Osteoblast (primary cell): ENCODE measurements around the gene AVP. TPM values are rescaled to one million over a fixed set of nuclear protein-coding genes. Genes with fewer than 3 reads are reported as not detected.

ENCODE experiments used
- DNase-seq: peaks from one replicate; pipeline ENCODE4 v3.0.0; 2011; ENCODE audit warnings: low spot score, mixed read lengths; ENCODE audit not compliant: insufficient read length; ENCODE audit errors: missing footprints
- H2AFZ ChIP-seq: 2 replicates; pipeline ENCODE4 v1.6.0; 2011; ENCODE audit warnings: mild to moderate bottlenecking, low read length
- H3K27ac ChIP-seq: 2 replicates; pipeline ENCODE4 v1.5.1; 2011; ENCODE audit warnings: mild to moderate bottlenecking, low read depth, low read length, moderate library complexity
- H3K27me3 ChIP-seq: 2 replicates; pipeline ENCODE4 v1.6.0; 2012; ENCODE audit warnings: mild to moderate bottlenecking, control low read depth, inconsistent platforms, low read length, moderate library complexity; ENCODE audit not compliant: insufficient read depth
- H3K36me3 ChIP-seq: 2 replicates; pipeline ENCODE4 v1.5.1; 2011; ENCODE audit warnings: mild to moderate bottlenecking, low read length, control low read depth, moderate library complexity; ENCODE audit not compliant: insufficient read depth
- H3K4me1 ChIP-seq: 2 replicates; pipeline ENCODE4 v1.5.1; 2011; ENCODE audit warnings: mild to moderate bottlenecking, low read length, control low read depth, moderate library complexity; ENCODE audit not compliant: insufficient read depth
- H3K4me2 ChIP-seq: 2 replicates; pipeline ENCODE4 v1.6.0; 2011; ENCODE audit warnings: mild to moderate bottlenecking, low read length; ENCODE audit not compliant: insufficient read depth
- H3K4me3 ChIP-seq: fragments of 200-600 bp; sonication (generic); 3 replicates; pipeline ENCODE4 v1.5.1; 2012; ENCODE audit warnings: mild to moderate bottlenecking, low read length, inconsistent platforms; ENCODE audit not compliant: insufficient read depth
- H3K79me2 ChIP-seq: 2 replicates; pipeline ENCODE4 v1.6.0; 2012; ENCODE audit warnings: mild to moderate bottlenecking, low read length, control low read depth, inconsistent platforms; ENCODE audit not compliant: insufficient read depth
- H3K9me3 ChIP-seq: 2 replicates; pipeline ENCODE4 v1.5.1; 2011; ENCODE audit warnings: low read depth, low read length, control low read depth
- H4K20me1 ChIP-seq: 2 replicates; pipeline ENCODE4 v1.6.0; 2012; ENCODE audit warnings: mild to moderate bottlenecking, low read length, control low read depth; ENCODE audit not compliant: insufficient read depth
- total RNA-seq: library from RNA; depleted of rRNA; stranded (reverse); fragments of >200 nt; gene quantifications from 2 replicates; pipeline ENCODE4 v1.2.3, GENCODE V29; 2012
- TF ChIP-seq, protein P1 (sequence below): IDR thresholded peaks from 2 replicates; pipeline ENCODE4 v1.5.1; 2011; ENCODE audit warnings: mild to moderate bottlenecking, low read depth, low read length, moderate library complexity; ENCODE audit errors: extremely low read depth

The AVP gene, protein sequence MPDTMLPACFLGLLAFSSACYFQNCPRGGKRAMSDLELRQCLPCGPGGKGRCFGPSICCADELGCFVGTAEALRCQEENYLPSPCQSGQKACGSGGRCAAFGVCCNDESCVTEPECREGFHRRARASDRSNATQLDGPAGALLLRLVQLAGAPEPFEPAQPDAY
- total RNA-seq = not detected in 2 replicates

DNA sequence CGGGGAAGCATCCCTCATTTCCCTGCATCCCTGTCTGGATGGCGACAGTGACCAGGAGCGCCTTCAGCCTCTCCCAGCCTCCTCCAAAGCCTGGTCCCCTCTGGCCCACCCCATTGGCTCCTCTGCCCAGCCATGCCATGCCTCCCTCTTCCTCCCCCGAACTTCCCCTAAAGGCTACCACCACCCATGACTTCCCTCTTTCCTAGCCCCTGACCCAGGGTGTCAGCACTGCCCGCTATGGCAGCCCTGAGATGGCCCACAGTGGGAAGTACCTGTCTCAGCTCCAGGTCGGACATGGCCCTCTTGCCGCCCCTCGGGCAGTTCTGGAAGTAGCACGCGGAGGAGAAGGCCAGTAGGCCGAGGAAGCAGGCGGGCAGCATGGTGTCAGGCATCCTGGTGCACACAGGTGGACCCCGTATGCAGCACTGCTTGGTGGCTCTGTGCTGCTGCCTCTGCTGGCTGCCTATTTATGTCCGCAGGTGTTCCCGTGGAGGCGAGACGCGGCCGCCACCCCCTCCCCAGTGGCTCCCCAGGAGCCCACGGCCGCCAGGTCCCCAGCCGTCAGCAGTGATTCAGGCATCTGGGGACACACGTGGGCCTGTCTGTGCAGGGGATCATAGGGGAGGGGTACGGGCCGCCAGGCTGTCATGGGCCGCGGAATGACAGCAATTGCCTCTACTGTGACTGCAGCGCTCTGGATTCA is at the start of gene AVP:
AVP (minus strand) TSS at position 442 of the 703 bp plus-strand sequence; CDS start at position 392, 50 bp downstream.
- Histone ChIP-seq H3K4me1 (peaks cover 10% of the 10 kb centered on the region), H3K4me2 (no peak within 1 kb of the TSS), H2AFZ (no peak within 1 kb of the TSS), H4K20me1 (no peaks in the 10 kb centered on the region), H3K79me2 (no peaks in the 10 kb centered on the region), H3K27me3 (peaks cover 30% of the 10 kb centered on the region), H3K36me3 (no peaks in the 10 kb centered on the region), H3K27ac (no peak within 1 kb of the TSS), H3K4me3 (no peak within 1 kb of the TSS), H3K9me3 (no peaks in the 10 kb centered on the region)
- TF ChIP-seq, protein P1, sequence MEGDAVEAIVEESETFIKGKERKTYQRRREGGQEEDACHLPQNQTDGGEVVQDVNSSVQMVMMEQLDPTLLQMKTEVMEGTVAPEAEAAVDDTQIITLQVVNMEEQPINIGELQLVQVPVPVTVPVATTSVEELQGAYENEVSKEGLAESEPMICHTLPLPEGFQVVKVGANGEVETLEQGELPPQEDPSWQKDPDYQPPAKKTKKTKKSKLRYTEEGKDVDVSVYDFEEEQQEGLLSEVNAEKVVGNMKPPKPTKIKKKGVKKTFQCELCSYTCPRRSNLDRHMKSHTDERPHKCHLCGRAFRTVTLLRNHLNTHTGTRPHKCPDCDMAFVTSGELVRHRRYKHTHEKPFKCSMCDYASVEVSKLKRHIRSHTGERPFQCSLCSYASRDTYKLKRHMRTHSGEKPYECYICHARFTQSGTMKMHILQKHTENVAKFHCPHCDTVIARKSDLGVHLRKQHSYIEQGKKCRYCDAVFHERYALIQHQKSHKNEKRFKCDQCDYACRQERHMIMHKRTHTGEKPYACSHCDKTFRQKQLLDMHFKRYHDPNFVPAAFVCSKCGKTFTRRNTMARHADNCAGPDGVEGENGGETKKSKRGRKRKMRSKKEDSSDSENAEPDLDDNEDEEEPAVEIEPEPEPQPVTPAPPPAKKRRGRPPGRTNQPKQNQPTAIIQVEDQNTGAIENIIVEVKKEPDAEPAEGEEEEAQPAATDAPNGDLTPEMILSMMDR = no peak
- DNase-seq = peak; percentile 73

DNA sequence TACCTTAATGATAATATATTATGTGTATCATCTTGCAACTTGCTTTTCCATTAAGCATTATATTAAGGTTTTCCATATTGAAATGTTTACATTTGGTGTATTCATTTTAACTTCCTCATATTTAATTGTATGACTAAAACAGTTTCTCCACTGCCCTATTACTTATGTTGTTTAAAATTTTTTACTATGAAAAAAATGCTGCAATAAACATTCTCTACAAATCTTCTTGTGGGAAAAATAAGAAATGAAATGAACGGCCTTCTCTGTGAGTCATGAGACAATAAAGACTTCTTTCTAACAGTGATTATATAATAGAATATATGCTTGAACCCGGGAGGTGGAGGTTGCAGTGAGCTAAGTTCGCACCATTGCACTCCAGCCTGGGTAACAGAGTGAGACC is 49.6 kb upstream of the AVP start:
- Histone ChIP-seq H3K4me1 (no peaks in the 10 kb centered on the region), H3K27me3 (no peaks in the 10 kb centered on the region), H4K20me1 (peaks cover 22% of the 10 kb centered on the region), H2AFZ (no peak overlapping the region), H3K79me2 (peaks cover 40% of the 10 kb centered on the region), H3K36me3 (no peaks in the 10 kb centered on the region), H3K4me3 (no peak overlapping the region), H3K9me3 (no peaks in the 10 kb centered on the region), H3K4me2 (no peak overlapping the region), H3K27ac (no peak overlapping the region)
- peak; percentile 25 for DNase-seq
- TF ChIP-seq, protein P1 = no peak

DNA sequence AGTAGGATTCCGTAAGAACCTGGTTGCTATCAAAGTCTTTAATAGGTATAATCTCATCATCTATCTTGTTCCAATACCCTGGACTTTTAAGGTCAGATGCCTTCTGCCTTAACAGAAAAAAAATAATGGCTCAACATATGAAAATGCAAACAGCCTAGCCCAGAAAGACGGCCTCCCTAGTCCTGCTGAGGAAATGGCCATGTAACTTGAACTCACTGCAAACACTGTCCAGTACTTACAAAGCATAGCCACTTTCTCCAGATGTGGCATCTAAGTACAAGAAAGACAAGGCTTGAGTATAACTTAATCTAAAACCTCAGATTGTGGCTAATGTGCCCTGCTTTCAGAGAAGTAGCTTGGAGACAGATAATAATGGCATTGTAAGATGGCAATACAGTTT is 48.6 kb upstream of the AVP start:
- Histone ChIP-seq H3K27ac (no peak overlapping the region), H3K79me2 (peaks cover 39% of the 10 kb centered on the region)
- DNase-seq = peak; percentile 27

More for the DNA sequence above, 48.6 kb upstream of the AVP start:
- Histone ChIP-seq H3K4me2 (no peak overlapping the region), H3K36me3 (no peaks in the 10 kb centered on the region), H3K9me3 (no peaks in the 10 kb centered on the region), H2AFZ (no peak overlapping the region), H3K4me3 (no peak overlapping the region), H4K20me1 (peaks cover 14% of the 10 kb centered on the region), H3K4me1 (no peaks in the 10 kb centered on the region), H3K27me3 (no peaks in the 10 kb centered on the region)
- TF ChIP-seq, protein P1 = no peak
